H1 (cell line): ENCODE results near the gene PLA2G15. TPM values are rescaled to one million over a fixed set of nuclear protein-coding genes. Genes with fewer than 3 reads are reported as not detected.

ENCODE experiments used
- CTCF ChIA-PET: fragments of 300-600 bp; sonication (Branson Sonifier 250); formaldehyde crosslinking; loops from one replicate; lab custom pipeline; 2021; ENCODE audit not compliant: partially characterized antibody; lab: Charles Lee
- POLR2A ChIA-PET: fragments of 300-600 bp; sonication (Branson Sonifier 250); formaldehyde crosslinking; loops from one replicate; lab custom pipeline; 2021; ENCODE audit warnings: inconsistent platforms; ENCODE audit not compliant: partially characterized antibody; lab: Charles Lee
- DNase-seq, 2 experiments: peaks; one replicate each; pipeline versions ENCODE4 v3.0.0 to v3.0.0-alpha.2; 2010 to 2022; ENCODE audit warnings: low spot score in 2 of 2, low read depth in 1 of 2, mixed read lengths in 1 of 2
- FAIRE-seq: peaks from 2 replicates; lab custom pipeline; 2011; peaks lifted over from hg19 to GRCh38; lab: Jason Lieb, UNC
- H2AFZ ChIP-seq: 2 replicates; pipeline ENCODE4 v1.8.1; 2012; ENCODE audit warnings: low read length, inconsistent platforms
- H2AK5ac ChIP-seq: 2 replicates; pipeline ENCODE4 v1.6.1; 2013; ENCODE audit warnings: low read depth, low read length
- H2BK120ac ChIP-seq: replicated peaks from 2 replicates; pipeline ENCODE3; 2013; ENCODE audit warnings: low read depth, low read length, inconsistent platforms
- H2BK12ac ChIP-seq: 2 replicates; pipeline ENCODE4 v1.6.1; 2013; ENCODE audit warnings: low read depth, low read length
- H2BK15ac ChIP-seq: 2 replicates; pipeline ENCODE4 v1.6.1; 2013; ENCODE audit warnings: low read length
- H2BK20ac ChIP-seq: 2 replicates; pipeline ENCODE4 v1.6.1; 2013; ENCODE audit warnings: low read length
- H2BK5ac ChIP-seq: 2 replicates; pipeline ENCODE4 v1.6.1; 2013; ENCODE audit warnings: low read depth, low read length
- H3K14ac ChIP-seq: 2 replicates; pipeline ENCODE4 v1.6.1; 2013; ENCODE audit warnings: inconsistent platforms; ENCODE audit not compliant: insufficient read length
- H3K18ac ChIP-seq: 2 replicates; pipeline ENCODE4 v1.6.1; 2013; ENCODE audit warnings: low read length; ENCODE audit errors: extremely low read depth
- H3K23ac ChIP-seq: 2 replicates; pipeline ENCODE4 v1.6.1; 2013; ENCODE audit warnings: inconsistent platforms; ENCODE audit not compliant: insufficient read length
- H3K23me2 ChIP-seq: 2 replicates; pipeline ENCODE4 v1.6.1; 2013; ENCODE audit warnings: low read depth, low read length
- H3K27ac ChIP-seq: 2 replicates; pipeline ENCODE4 v1.6.1; 2011; ENCODE audit warnings: low read depth, low read length, inconsistent platforms
- H3K27me3 ChIP-seq, 4 experiments: replicated peaks in 1 of 4; 1 replicate in 1 of 4; 2 replicates in 3 of 4; pipeline versions ENCODE4 v1.6.1 to v1.8.1; 2011 to 2013; ENCODE audit warnings: low read length in 3 of 4, mild to moderate bottlenecking in 3 of 4, inconsistent platforms in 2 of 4, mixed read lengths in 2 of 4, moderate library complexity in 1 of 4; ENCODE audit not compliant: control insufficient read depth in 3 of 4, insufficient read depth in 3 of 4; ENCODE audit errors: extremely low read depth in 1 of 4
- H3K36me3 ChIP-seq, 4 experiments: 2 replicates each; pipeline versions ENCODE4 v1.6.1 to v1.8.1; 2011 to 2013; ENCODE audit warnings: mild to moderate bottlenecking in 4 of 4, low read length in 3 of 4, moderate library complexity in 2 of 4, control low read depth in 1 of 4, inconsistent platforms in 1 of 4; ENCODE audit not compliant: insufficient read depth in 4 of 4, control insufficient read depth in 2 of 4
- H3K4ac ChIP-seq: replicated peaks from 2 replicates; pipeline ENCODE3; 2013; ENCODE audit warnings: low read length, low read depth, mixed read lengths, inconsistent platforms; ENCODE audit not compliant: insufficient read length
- H3K4me1 ChIP-seq, 4 experiments: replicated peaks in 1 of 4; 1 replicate in 1 of 4; 2 replicates in 3 of 4; pipeline versions ENCODE4 v1.6.1 to v1.8.1; 2011 to 2013; ENCODE audit warnings: low read length in 3 of 4, inconsistent platforms in 2 of 4, mixed read lengths in 1 of 4; ENCODE audit not compliant: insufficient read depth in 4 of 4, control insufficient read depth in 3 of 4
- H3K4me2 ChIP-seq, 2 experiments: 2 replicates each; pipeline versions ENCODE4 v1.6.1 to v1.8.1; 2011 to 2013; ENCODE audit warnings: low read depth in 2 of 2, low read length in 2 of 2, control low read depth in 1 of 2, inconsistent platforms in 1 of 2, mild to moderate bottlenecking in 1 of 2; ENCODE audit not compliant: insufficient read depth in 1 of 2
- H3K4me3 ChIP-seq, 4 experiments: fragments of 200-600, 300-600 bp in 1 of 4; sonication (generic), shearing (Covaris generic), sonication (Bioruptor Twin) in 1 of 4; 2 replicates each; pipeline versions ENCODE4 v1.5.1 to v1.8.1; 2011 to 2016; ENCODE audit warnings: low read length in 4 of 4, low read depth in 3 of 4, control low read depth in 2 of 4, inconsistent platforms in 2 of 4, mild to moderate bottlenecking in 2 of 4, mixed read lengths in 1 of 4, moderate library complexity in 1 of 4; ENCODE audit not compliant: insufficient read depth in 2 of 4; ENCODE audit errors: extremely low read depth in 1 of 4
- H3K56ac ChIP-seq: replicated peaks from 2 replicates; pipeline ENCODE3; 2013; ENCODE audit warnings: low read depth, mild to moderate bottlenecking, mixed read lengths, low read length, inconsistent platforms; ENCODE audit not compliant: insufficient read length
- H3K79me1 ChIP-seq: 2 replicates; pipeline ENCODE4 v1.6.1; 2013; ENCODE audit warnings: low read depth, low read length, control low read depth
- H3K79me2 ChIP-seq, 2 experiments: 2 replicates each; pipeline versions ENCODE4 v1.6.1 to v1.8.1; 2012 to 2013; ENCODE audit warnings: low read length in 2 of 2, mild to moderate bottlenecking in 2 of 2, inconsistent platforms in 1 of 2; ENCODE audit not compliant: insufficient read depth in 2 of 2, control insufficient read depth in 1 of 2
- H3K9ac ChIP-seq, 4 experiments: replicated peaks in 1 of 4; 1 replicate in 1 of 4; 2 replicates in 3 of 4; pipeline versions ENCODE4 v1.6.1 to v1.8.1; 2011 to 2013; ENCODE audit warnings: low read depth in 3 of 4, low read length in 3 of 4, control low read depth in 2 of 4, mild to moderate bottlenecking in 2 of 4, moderate library complexity in 2 of 4, inconsistent platforms in 1 of 4; ENCODE audit errors: extremely low read depth in 1 of 4
- H3K9me3 ChIP-seq, 2 experiments: 2 replicates each; pipeline versions ENCODE4 v1.6.1 to v1.8.1; 2012 to 2013; ENCODE audit warnings: mild to moderate bottlenecking in 2 of 2, moderate library complexity in 2 of 2, control low read depth in 1 of 2, inconsistent platforms in 1 of 2, low read depth in 1 of 2, low read length in 1 of 2, mixed read lengths in 1 of 2; ENCODE audit not compliant: insufficient read depth in 2 of 2
- H4K20me1 ChIP-seq, 2 experiments: replicated peaks in 1 of 2; 2 replicates each; pipeline versions ENCODE3 to v1.8.1; 2011 to 2013; ENCODE audit warnings: inconsistent platforms in 2 of 2, low read length in 2 of 2, mild to moderate bottlenecking in 1 of 2; ENCODE audit not compliant: insufficient read depth in 2 of 2, control insufficient read depth in 1 of 2
- H4K5ac ChIP-seq: 2 replicates; pipeline ENCODE4 v1.6.1; 2013; ENCODE audit warnings: low read length, low read depth, mixed read lengths, inconsistent platforms; ENCODE audit not compliant: insufficient read length
- H4K8ac ChIP-seq: 2 replicates; pipeline ENCODE4 v1.8.0; 2013; ENCODE audit warnings: mild to moderate bottlenecking, moderate library complexity, low read length, inconsistent platforms; ENCODE audit not compliant: insufficient read depth; ENCODE audit errors: extremely low read depth
- H4K91ac ChIP-seq: replicated peaks from 2 replicates; pipeline ENCODE3; 2013; ENCODE audit warnings: low read length, mixed read lengths, inconsistent platforms; ENCODE audit not compliant: insufficient read length
- CBX8 ChIP-seq: fragments of 300-800, 300-1000 bp; sonication (generic); IDR thresholded peaks from 2 replicates; pipeline ENCODE4 v1.7.1; 2016; ENCODE audit warnings: low read depth, low read length, borderline replicate concordance
- GABPA ChIP-seq: IDR thresholded peaks from 2 replicates; pipeline ENCODE4 v1.6.1; 2011; ENCODE audit warnings: mild to moderate bottlenecking, low read length, moderate library complexity, borderline replicate concordance; ENCODE audit not compliant: insufficient read depth
- HDAC2 ChIP-seq, 2 experiments: fragments of 300-600 bp in 1 of 2; sonication (generic) in 1 of 2; IDR thresholded peaks; 2 replicates each; pipeline ENCODE4 v1.6.1; 2011 to 2012; ENCODE audit warnings: low read depth in 2 of 2, low read length in 2 of 2, mild to moderate bottlenecking in 2 of 2, moderate library complexity in 2 of 2, borderline replicate concordance in 1 of 2, inconsistent platforms in 1 of 2
- NANOG ChIP-seq: IDR thresholded peaks from 2 replicates; pipeline ENCODE4 v1.6.1; 2011; ENCODE audit warnings: low read length, low read depth, mild to moderate bottlenecking, inconsistent platforms; ENCODE audit not compliant: insufficient read depth, poor library complexity, severe bottlenecking
- POLR2A ChIP-seq, 2 experiments: IDR thresholded peaks; 1 replicate in 1 of 2; 2 replicates in 1 of 2; pipeline ENCODE4 v1.6.1; 2011; ENCODE audit warnings: low read depth in 2 of 2, low read length in 2 of 2, mild to moderate bottlenecking in 2 of 2; ENCODE audit errors: control extremely low read depth in 1 of 2
- RXRA ChIP-seq: IDR thresholded peaks from 2 replicates; pipeline ENCODE4 v1.6.1; 2011; ENCODE audit warnings: low read depth, mild to moderate bottlenecking, low read length, moderate library complexity; ENCODE audit not compliant: insufficient read depth
- SIN3A ChIP-seq, 2 experiments: IDR thresholded peaks in 1 of 2; conservative IDR thresholded peaks in 1 of 2; 2 replicates each; pipeline ENCODE4 v1.6.1; 2011 to 2012; ENCODE audit warnings: low read length in 2 of 2, improper control_type of control experiment in 1 of 2, low read depth in 1 of 2, mild to moderate bottlenecking in 1 of 2
- SUZ12 ChIP-seq: fragments of 200-600 bp; sonication (generic); IDR thresholded peaks from 2 replicates; pipeline ENCODE4 v1.6.1; 2012; ENCODE audit warnings: mild to moderate bottlenecking, inconsistent platforms, low read length, moderate library complexity, mixed read lengths
- TCF12 ChIP-seq: IDR thresholded peaks from 2 replicates; pipeline ENCODE4 v1.6.1; 2011; ENCODE audit warnings: low read depth, mild to moderate bottlenecking, low read length
- WGBS, 2 experiments: shearing (Covaris generic) in 1 of 2; methylation state at CpG; one replicate each; pipeline versions ENCODE4 v1.1.6 to v1.1.7; 2013 to 2015; ENCODE audit warnings: low lambda C conversion rate in 2 of 2, mixed read lengths in 2 of 2, inconsistent platforms in 1 of 2, low coverage in 1 of 2, missing lambda C conversion rate in 1 of 2; ENCODE audit not compliant: insufficient replicate concordance in 2 of 2, insufficient coverage in 1 of 2, insufficient read length in 1 of 2; ENCODE audit errors: extremely low coverage in 1 of 2, missing lambda C conversion rate in 1 of 2; 5-methylcytosine and 5-hydroxymethylcytosine counted together
- polyA plus RNA-seq, 7 experiments: library from polyadenylated mRNA; depleted of rRNA in 3 of 7; stranded (reverse) in 5 of 7; unstranded in 2 of 7; fragments of >200 nt in 5 of 7; fragments of 200-250 nt in 2 of 7; gene quantifications; 1 replicate in 5 of 7; 2 replicates in 1 of 7; 4 replicates in 1 of 7; pipeline versions ENCODE4 v1.2.1 to v1.2.3, GENCODE V29; 2011 to 2013; ENCODE audit warnings: missing spikeins in 2 of 7, mixed read lengths in 2 of 7
- total RNA-seq: library from RNA; stranded (reverse); fragmentation: NEBNext Ultra II Directional; extraction: Animal tissue kit (Norgen Biotek cat#: 25700); gene quantifications from 2 replicates; pipeline ENCODE4 v1.2.1, GENCODE V29; 2021
- TF ChIP-seq, protein P1 (sequence below): IDR thresholded peaks from 2 replicates; pipeline ENCODE4 v1.6.1; 2012; ENCODE audit warnings: inconsistent platforms

Gene PLA2G15
- total and polyA plus RNA-seq, 2 of the 8 experiments (the other 6 are each of a cell fraction or from before 2014, with no cell fraction given): 11.2 to 12.0 TPM

GRCh38 chr16:68200088-68200783 lies 44.9 kb upstream of the PLA2G15 start:
- no peaks in the 10 kb centered on the region for H3K79me2 ChIP-seq
- ChIA-PET POLR2A (interaction anchor here (1.6 kb wide), 1 partner anchor 28 kb away, joined by 3 read pairs; no protein-coding TSS in a partner anchor), CTCF (interaction anchor here (0.7 to 2.4 kb wide), 6 partner anchors 13 to 138 kb away, joined by 3 to 15 read pairs (median 4); no protein-coding TSS in a partner anchor)
- WGBS, 2 experiments: 84% methylated on average over 3 of the region's 3 CpGs; no CpG with 5 or more reads in 1 of the 2 experiments
- no peaks in the 10 kb centered on the region for H3K9me3 ChIP-seq
- H3K79me1 ChIP-seq: no peaks in the 10 kb centered on the region
- no peak overlapping the region for H4K91ac ChIP-seq
- no peak overlapping the region for H4K8ac ChIP-seq
- no peak overlapping the region for H3K4me3 ChIP-seq
- H3K23me2 ChIP-seq: no peaks in the 10 kb centered on the region
- H3K56ac ChIP-seq: no peak overlapping the region
- H3K4ac ChIP-seq: no peak overlapping the region
- no peak overlapping the region for H3K14ac ChIP-seq
- no peak overlapping the region for H3K4me2 ChIP-seq
- DNase-seq: no peak
- H4K20me1 ChIP-seq: no peaks in the 10 kb centered on the region
- H3K4me1 ChIP-seq: no peaks in the 10 kb centered on the region
- H2AK5ac ChIP-seq: no peak overlapping the region
- no peak overlapping the region for H2BK20ac ChIP-seq
- H2BK15ac ChIP-seq: no peak overlapping the region
- no peak for FAIRE-seq
- H2BK5ac ChIP-seq: no peak overlapping the region
- no peak overlapping the region for H3K27ac ChIP-seq
- H3K23ac ChIP-seq: no peak overlapping the region
- H3K27me3 ChIP-seq: no peaks in the 10 kb centered on the region
- no peak overlapping the region for H4K5ac ChIP-seq
- no peak overlapping the region for H2BK120ac ChIP-seq
- H3K18ac ChIP-seq: no peak overlapping the region
- H3K36me3 ChIP-seq: no peaks in the 10 kb centered on the region
- TF ChIP-seq RXRA (no peak), CBX8 (no peak), HDAC2 (IDR thresholded peaks at IDR 0.05; ENCODE audit: borderline replicate concordance in 1 of 2, low read depth in 2 of 2, low read length in 2 of 2) (no peak), SIN3A (conservative IDR thresholded peaks at IDR 0.05 in 1 of 2, IDR thresholded peaks at IDR 0.05 in 1 of 2; ENCODE audit: low read depth in 1 of 2, low read length in 2 of 2) (no peak), NANOG (no peak), SUZ12 (no peak), GABPA (no peak), TCF12 (no peak), POLR2A (IDR thresholded peaks at IDR 0.05; ENCODE audit: control extremely low read depth in 1 of 2, low read depth in 2 of 2, low read length in 2 of 2) (no peak)
- TF ChIP-seq, protein P1, sequence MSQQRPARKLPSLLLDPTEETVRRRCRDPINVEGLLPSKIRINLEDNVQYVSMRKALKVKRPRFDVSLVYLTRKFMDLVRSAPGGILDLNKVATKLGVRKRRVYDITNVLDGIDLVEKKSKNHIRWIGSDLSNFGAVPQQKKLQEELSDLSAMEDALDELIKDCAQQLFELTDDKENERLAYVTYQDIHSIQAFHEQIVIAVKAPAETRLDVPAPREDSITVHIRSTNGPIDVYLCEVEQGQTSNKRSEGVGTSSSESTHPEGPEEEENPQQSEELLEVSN: no peak
- no peak overlapping the region for H2BK12ac ChIP-seq
- no peak overlapping the region for H3K9ac ChIP-seq
- no peak overlapping the region for H2AFZ ChIP-seq
